ENCODE results near the gene BRD1. TPM values are rescaled to one million over a fixed set of nuclear protein-coding genes. Genes with fewer than 3 reads are reported as not detected.

Gene BRD1
- total RNA-seq, 2 donors from 2014 or later: 32.7 to 37.7 TPM

DNA sequence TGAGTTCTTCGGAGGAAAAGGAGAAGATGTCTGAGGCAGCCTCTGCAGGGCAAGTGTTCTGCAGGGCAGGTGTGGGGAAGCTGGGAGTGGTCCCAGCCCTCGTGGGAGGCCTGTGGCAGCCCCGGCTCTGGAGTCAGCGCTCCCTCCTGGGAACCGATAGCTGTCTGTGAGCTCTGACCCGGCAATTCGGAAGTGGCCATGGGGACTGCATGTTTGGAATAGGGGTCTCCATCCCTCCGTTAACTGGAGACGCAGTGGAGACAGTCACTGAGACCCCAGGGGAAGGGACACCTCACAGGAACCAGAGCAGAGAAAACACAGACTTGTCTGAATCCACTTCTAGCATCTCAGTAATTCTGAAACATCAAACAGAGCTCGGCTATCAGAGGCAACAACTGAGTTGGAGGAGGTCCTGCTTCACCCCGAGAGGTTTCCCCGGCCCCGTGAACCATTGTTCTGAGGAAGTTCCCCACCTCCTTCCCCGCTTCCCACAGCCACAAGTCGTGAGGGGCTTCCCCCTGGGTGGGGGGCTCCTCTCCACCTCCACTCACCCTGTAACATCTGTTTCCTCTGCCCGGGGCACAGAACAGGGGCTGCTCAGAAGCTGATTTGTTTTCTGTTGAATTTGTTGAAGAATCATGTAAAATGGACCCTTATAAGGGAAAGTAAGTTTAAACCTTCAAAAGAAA lies 99.6 kb downstream of the BRD1 start:
- H3K27me3 ChIP-seq: peaks cover 13% of the 10 kb centered on the region
- no peak for DNase-seq
- no peak overlapping the region for H3K4me3 ChIP-seq
- intact Hi-C loops (cut with DNase I): no loop called here
- TF ChIP-seq, protein P1, sequence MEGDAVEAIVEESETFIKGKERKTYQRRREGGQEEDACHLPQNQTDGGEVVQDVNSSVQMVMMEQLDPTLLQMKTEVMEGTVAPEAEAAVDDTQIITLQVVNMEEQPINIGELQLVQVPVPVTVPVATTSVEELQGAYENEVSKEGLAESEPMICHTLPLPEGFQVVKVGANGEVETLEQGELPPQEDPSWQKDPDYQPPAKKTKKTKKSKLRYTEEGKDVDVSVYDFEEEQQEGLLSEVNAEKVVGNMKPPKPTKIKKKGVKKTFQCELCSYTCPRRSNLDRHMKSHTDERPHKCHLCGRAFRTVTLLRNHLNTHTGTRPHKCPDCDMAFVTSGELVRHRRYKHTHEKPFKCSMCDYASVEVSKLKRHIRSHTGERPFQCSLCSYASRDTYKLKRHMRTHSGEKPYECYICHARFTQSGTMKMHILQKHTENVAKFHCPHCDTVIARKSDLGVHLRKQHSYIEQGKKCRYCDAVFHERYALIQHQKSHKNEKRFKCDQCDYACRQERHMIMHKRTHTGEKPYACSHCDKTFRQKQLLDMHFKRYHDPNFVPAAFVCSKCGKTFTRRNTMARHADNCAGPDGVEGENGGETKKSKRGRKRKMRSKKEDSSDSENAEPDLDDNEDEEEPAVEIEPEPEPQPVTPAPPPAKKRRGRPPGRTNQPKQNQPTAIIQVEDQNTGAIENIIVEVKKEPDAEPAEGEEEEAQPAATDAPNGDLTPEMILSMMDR (IDR thresholded peaks at IDR 0.05): no peak
- no peaks in the 10 kb centered on the region for H3K9me3 ChIP-seq
- H3K27ac ChIP-seq: no peak overlapping the region
- no peaks in the 10 kb centered on the region for H3K4me1 ChIP-seq
- no peak overlapping the region for H3K9ac ChIP-seq (ENCODE audit: low read depth in 2 of 2, low read length in 2 of 2)
- no peaks in the 10 kb centered on the region for H3K36me3 ChIP-seq

DNA sequence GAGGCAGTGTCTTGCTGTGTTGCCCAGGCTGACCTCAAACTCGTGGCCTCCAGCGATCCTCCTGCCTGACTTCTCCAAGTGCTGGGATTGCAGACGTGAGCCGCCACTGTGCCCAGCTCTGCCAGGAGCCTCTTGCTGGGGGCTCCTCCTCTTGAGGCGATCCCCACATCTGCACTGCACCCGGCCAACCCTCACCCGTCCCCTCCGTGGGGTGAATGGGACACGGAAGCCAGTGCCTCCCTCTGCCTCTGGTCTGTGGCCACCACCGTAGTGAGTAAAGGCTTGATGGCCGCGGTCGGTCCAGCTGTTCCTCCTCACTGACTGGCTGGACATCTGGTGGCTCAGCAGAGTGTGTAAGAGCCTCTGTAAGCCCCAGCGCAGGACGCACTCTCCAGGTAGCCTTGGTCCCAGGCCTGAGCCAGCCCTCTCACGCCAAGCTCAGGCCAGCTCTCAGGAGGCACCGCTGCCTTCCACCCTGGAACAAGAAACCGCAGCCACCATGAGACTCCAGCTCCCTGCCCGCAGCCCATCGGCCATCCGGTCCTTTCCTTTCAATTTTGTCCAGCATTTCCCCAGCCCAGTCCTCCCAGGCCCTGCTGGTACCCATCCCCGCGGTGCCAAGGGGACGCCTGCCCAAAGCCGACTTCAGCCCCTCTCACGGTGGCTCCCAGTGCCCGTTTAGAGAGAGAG lies 100.3 kb downstream of the BRD1 start:
- Histone ChIP-seq H3K4me3 (no peak overlapping the region), H3K36me3 (no peaks in the 10 kb centered on the region), H3K9ac (ENCODE audit: low read depth in 2 of 2, low read length in 2 of 2) (no peak overlapping the region), H3K27ac (no peak overlapping the region), H3K9me3 (no peaks in the 10 kb centered on the region), H3K4me1 (no peaks in the 10 kb centered on the region), H3K27me3 (peaks cover 13% of the 10 kb centered on the region)
- no peak for DNase-seq
- TF ChIP-seq, protein P1 (IDR thresholded peaks at IDR 0.05): no peak
- intact Hi-C loops (cut with DNase I): no loop called here

DNA sequence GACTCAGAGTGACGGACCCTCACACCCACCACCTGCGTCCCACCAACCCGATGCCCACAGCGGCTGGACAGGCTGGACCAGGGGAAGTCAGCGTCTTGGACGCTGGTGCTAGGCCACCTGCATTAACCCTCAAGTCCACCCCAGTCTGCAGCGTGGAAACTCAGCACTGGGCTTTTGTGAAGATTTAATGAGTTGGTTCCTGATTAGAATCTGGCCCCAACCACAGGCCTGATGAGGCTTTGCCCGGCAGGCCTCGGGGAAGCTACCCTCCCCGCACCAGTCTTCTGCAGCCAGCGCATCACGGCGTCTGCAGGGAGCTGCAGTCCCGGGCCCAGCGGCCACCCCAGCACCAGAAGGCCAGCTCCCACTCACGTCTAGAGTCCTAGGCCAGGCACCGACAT lies 101.0 kb downstream of the BRD1 start:
- no peaks in the 10 kb centered on the region for H3K36me3 ChIP-seq
- H3K9me3 ChIP-seq: no peaks in the 10 kb centered on the region
- H3K4me1 ChIP-seq: no peaks in the 10 kb centered on the region
- intact Hi-C loops (cut with DNase I): no loop called here
- no peak overlapping the region for H3K27ac ChIP-seq
- DNase-seq: no peak
- TF ChIP-seq, protein P1 (IDR thresholded peaks at IDR 0.05): no peak
- no peak overlapping the region for H3K4me3 ChIP-seq
- H3K9ac ChIP-seq (ENCODE audit: low read depth in 2 of 2, low read length in 2 of 2): no peak overlapping the region
- peaks cover 13% of the 10 kb centered on the region for H3K27me3 ChIP-seq

DNA sequence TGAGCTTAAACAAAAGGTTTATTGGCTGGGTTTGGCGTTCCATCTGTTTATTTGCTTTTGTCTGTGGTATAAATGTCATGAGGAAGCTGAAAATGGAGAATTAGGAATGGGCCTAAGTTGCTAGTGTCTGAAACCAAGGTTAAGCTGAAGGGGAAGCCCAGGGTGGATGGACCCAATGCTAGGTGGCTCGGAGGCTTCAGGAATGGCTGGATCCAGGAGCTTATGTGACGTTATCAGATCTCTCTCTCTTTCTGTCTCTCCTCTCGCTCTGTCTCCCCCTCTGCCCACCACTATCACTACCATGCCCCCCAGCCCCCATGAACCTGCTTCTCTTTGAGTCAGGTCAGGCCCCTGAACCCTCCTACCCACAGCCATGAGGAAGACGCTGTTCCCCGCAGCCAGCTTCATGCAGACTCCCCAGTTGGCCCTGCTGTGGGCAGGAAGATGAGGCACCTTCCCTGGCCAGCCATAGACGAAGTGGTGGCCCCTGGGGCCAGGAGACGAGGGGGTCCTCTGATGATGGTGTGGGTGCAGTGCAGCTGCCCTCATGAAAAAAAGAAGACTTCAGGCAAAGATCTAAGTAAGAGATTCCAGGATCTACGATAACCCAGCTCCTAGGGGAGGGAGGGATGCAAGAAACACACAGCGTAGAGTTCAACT lies 101.5 kb downstream of the BRD1 start:
- Histone ChIP-seq H3K4me3 (no peak overlapping the region), H3K4me1 (no peaks in the 10 kb centered on the region), H3K27me3 (peaks cover 13% of the 10 kb centered on the region), H3K36me3 (no peaks in the 10 kb centered on the region), H3K9me3 (no peaks in the 10 kb centered on the region), H3K27ac (no peak overlapping the region), H3K9ac (ENCODE audit: low read depth in 2 of 2, low read length in 2 of 2) (no peak overlapping the region)
- intact Hi-C loops (cut with DNase I): no loop called here
- TF ChIP-seq, protein P1 (IDR thresholded peaks at IDR 0.05): no peak
- DNase-seq: no peak

DNA sequence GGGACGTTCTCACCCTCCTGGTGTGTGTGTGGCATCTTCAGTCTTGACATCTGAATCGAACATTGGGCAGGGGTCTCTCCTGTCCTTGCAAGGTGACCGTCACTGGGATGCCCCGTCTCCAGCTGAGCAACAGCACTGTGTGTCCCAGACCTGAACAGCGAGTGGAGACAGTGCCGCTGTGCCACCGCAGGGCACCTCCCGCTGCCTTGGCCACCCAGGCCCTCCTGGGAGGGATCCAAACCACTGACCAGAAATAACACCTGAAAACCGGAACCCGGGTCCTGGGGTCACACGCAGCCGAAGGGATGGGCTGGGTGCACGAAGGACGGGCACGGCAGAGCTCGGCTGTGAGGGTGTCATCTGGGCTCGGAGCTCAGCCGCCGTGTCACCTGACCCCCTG lies 102.2 kb downstream of the BRD1 start:
- Histone ChIP-seq H3K27ac (no peak overlapping the region), H3K4me1 (no peaks in the 10 kb centered on the region), H3K27me3 (peaks cover 13% of the 10 kb centered on the region), H3K9me3 (no peaks in the 10 kb centered on the region), H3K36me3 (no peaks in the 10 kb centered on the region), H3K4me3 (no peak overlapping the region), H3K9ac (ENCODE audit: low read depth in 2 of 2, low read length in 2 of 2) (no peak overlapping the region)
- DNase-seq: no peak
- intact Hi-C loops (cut with DNase I): no loop called here
- TF ChIP-seq, protein P1 (IDR thresholded peaks at IDR 0.05): no peak
